Kidney epithelial cell (primary cell): ENCODE results near the gene DYRK1A. TPM values are rescaled to one million over a fixed set of nuclear protein-coding genes. Genes with fewer than 3 reads are reported as not detected.

ENCODE experiments used
- DNase-seq: peaks from one replicate; pipeline ENCODE4 v3.0.0-alpha.2; 2010; ENCODE audit warnings: low read depth
- H3K27me3 ChIP-seq: 2 replicates; pipeline ENCODE4 v1.6.0; 2011; ENCODE audit warnings: low read length; ENCODE audit not compliant: control insufficient read depth, insufficient read depth
- H3K36me3 ChIP-seq: 2 replicates; pipeline ENCODE4 v1.5.1; 2011; ENCODE audit warnings: low read length; ENCODE audit not compliant: control insufficient read depth, insufficient read depth
- H3K4me3 ChIP-seq: 2 replicates; pipeline ENCODE4 v1.5.1; 2011; ENCODE audit warnings: low read depth, mild to moderate bottlenecking, control low read depth, low read length
- CTCF ChIP-seq: IDR thresholded peaks from 2 replicates; pipeline ENCODE4 v1.5.1; 2011; ENCODE audit warnings: mild to moderate bottlenecking, moderate library complexity, low read length, control low read depth, inconsistent platforms; ENCODE audit not compliant: insufficient read depth, poor library complexity, severe bottlenecking
- total RNA-seq: library from RNA; depleted of rRNA; stranded (reverse); fragments of >200 nt; gene quantifications from 2 replicates; pipeline ENCODE4 v1.2.3, GENCODE V29; 2015

Gene DYRK1A
- total RNA-seq, 1 donor from 2014 or later, result 53.1 TPM

GRCh38 chr21:37383784-37384311 lies 17.3 kb downstream of the DYRK1A start:
- Histone ChIP-seq H3K27me3 (no peaks in the 10 kb centered on the region), H3K4me3 (no peak overlapping the region), H3K36me3 (no peaks in the 10 kb centered on the region)
- no peak for TF ChIP-seq CTCF
- DNase-seq, result no peak

GRCh38 chr21:37384416-37384815 lies 17.8 kb downstream of the DYRK1A start:
- Histone ChIP-seq H3K27me3 (no peaks in the 10 kb centered on the region), H3K36me3 (no peaks in the 10 kb centered on the region), H3K4me3 (no peak overlapping the region)
- no peak for DNase-seq
- no peak for TF ChIP-seq CTCF

GRCh38 chr21:37385179-37385765 lies 18.7 kb downstream of the DYRK1A start:
- H3K4me3 ChIP-seq, result no peak overlapping the region
- DNase-seq, result no peak
- no peak for TF ChIP-seq CTCF
- H3K27me3 ChIP-seq, result no peaks in the 10 kb centered on the region
- no peaks in the 10 kb centered on the region for H3K36me3 ChIP-seq

GRCh38 chr21:37386151-37386550 lies 19.6 kb downstream of the DYRK1A start:
- Histone ChIP-seq H3K36me3 (no peaks in the 10 kb centered on the region), H3K4me3 (no peak overlapping the region), H3K27me3 (no peaks in the 10 kb centered on the region)
- no peak for TF ChIP-seq CTCF
- no peak for DNase-seq

- H3K4me3 ChIP-seq, result no peak overlapping the region
- H3K27me3 ChIP-seq, result no peaks in the 10 kb centered on the region
- DNase-seq, result no peak
- H3K36me3 ChIP-seq, result no peaks in the 10 kb centered on the region
- no peak for TF ChIP-seq CTCF
Observed at GRCh38 chr21:37389456-37389855, 22.9 kb downstream of the DYRK1A start.

GRCh38 chr21:37391666-37392065 lies 25.1 kb downstream of the DYRK1A start:
- no peaks in the 10 kb centered on the region for H3K36me3 ChIP-seq
- DNase-seq, result no peak
- no peak for TF ChIP-seq CTCF
- no peak overlapping the region for H3K4me3 ChIP-seq
- no peaks in the 10 kb centered on the region for H3K27me3 ChIP-seq
